ENCODE results near the gene SPHK2.

DNA sequence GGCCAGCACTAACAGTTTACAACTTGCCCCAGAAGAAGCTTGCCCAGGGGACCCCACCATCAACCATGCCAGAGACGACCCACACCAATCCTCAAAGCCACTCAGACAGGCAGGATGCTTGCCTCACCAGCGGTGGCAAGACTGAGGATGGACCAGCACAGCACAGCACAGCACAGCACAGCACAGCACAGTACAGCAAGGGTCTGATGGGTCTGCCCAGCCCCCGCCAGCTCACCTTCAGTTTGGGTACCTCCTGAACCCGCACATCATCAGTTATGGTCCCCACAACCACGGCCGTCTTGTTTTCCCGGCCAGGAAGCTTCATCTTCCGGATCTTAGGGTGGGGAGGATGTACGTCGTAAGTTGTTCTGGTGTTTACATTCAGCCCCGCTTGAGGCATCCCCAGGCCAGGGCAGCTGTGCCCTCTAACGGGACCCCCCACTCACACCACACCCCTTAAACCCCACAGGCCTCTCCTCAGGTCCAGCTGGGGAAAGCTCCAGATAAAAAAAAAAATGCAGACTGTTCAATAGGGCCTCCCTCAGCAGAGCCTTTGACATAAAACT lies 2.7 kb upstream of the SPHK2 start:
- TF ChIP-seq, protein P1, sequence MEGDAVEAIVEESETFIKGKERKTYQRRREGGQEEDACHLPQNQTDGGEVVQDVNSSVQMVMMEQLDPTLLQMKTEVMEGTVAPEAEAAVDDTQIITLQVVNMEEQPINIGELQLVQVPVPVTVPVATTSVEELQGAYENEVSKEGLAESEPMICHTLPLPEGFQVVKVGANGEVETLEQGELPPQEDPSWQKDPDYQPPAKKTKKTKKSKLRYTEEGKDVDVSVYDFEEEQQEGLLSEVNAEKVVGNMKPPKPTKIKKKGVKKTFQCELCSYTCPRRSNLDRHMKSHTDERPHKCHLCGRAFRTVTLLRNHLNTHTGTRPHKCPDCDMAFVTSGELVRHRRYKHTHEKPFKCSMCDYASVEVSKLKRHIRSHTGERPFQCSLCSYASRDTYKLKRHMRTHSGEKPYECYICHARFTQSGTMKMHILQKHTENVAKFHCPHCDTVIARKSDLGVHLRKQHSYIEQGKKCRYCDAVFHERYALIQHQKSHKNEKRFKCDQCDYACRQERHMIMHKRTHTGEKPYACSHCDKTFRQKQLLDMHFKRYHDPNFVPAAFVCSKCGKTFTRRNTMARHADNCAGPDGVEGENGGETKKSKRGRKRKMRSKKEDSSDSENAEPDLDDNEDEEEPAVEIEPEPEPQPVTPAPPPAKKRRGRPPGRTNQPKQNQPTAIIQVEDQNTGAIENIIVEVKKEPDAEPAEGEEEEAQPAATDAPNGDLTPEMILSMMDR (IDR thresholded peaks at IDR 0.05): no peak
- no peak for TF ChIP-seq POLR2A (IDR thresholded peaks at IDR 0.05)
